ENCODE results near the gene OVOL3. TPM values are rescaled to one million over a fixed set of nuclear protein-coding genes. Genes with fewer than 3 reads are reported as not detected.
A peak's percentile ranks its signal among the peaks of the same experiment; 100 is the strongest.

OVOL3 gene
- total RNA-seq, 1 donor from 2014 or later: not detected

- no peak for DNase-seq
- TF ChIP-seq CTCF (IDR thresholded peaks at IDR 0.05; ENCODE audit: partially characterized antibody, unreplicated experiment): no peak
- Mint-ChIP-seq H3K27ac (ENCODE audit: unreplicated experiment) (no peak overlapping the region), H3K36me3 (ENCODE audit: unreplicated experiment) (peaks cover 5% of the 10 kb centered on the region), H3K4me1 (ENCODE audit: low read depth, unreplicated experiment) (peaks cover 3% of the 10 kb centered on the region), H3K9me3 (ENCODE audit: unreplicated experiment) (no peaks in the 10 kb centered on the region), H3K4me3 (ENCODE audit: unreplicated experiment) (no peak overlapping the region), H3K27me3 (ENCODE audit: unreplicated experiment) (peaks cover 2% of the 10 kb centered on the region)
These were observed 28.0 kb upstream of the OVOL3 start for GRCh38 chr19:36082916-36083315.

GRCh38 chr19:36084231-36085009 lies 26.5 kb upstream of the OVOL3 start:
- no peak for TF ChIP-seq CTCF (IDR thresholded peaks at IDR 0.05; ENCODE audit: partially characterized antibody, unreplicated experiment)
- Mint-ChIP-seq H3K9me3 (ENCODE audit: unreplicated experiment) (no peaks in the 10 kb centered on the region), H3K4me3 (ENCODE audit: unreplicated experiment) (no peak overlapping the region), H3K27ac (ENCODE audit: unreplicated experiment) (no peak overlapping the region), H3K4me1 (ENCODE audit: low read depth, unreplicated experiment) (peaks cover 3% of the 10 kb centered on the region), H3K27me3 (ENCODE audit: unreplicated experiment) (peaks cover 2% of the 10 kb centered on the region), H3K36me3 (ENCODE audit: unreplicated experiment) (peaks cover 5% of the 10 kb centered on the region)
- DNase-seq: no peak

GRCh38 chr19:36086326-36086725 lies 24.6 kb upstream of the OVOL3 start:
- TF ChIP-seq CTCF (IDR thresholded peaks at IDR 0.05; ENCODE audit: partially characterized antibody, unreplicated experiment): no peak
- no peak overlapping the region for H3K27ac Mint-ChIP-seq (ENCODE audit: unreplicated experiment)
- peaks cover 2% of the 10 kb centered on the region for H3K27me3 Mint-ChIP-seq (ENCODE audit: unreplicated experiment)
- no peak for DNase-seq
- no peak overlapping the region for H3K4me3 Mint-ChIP-seq (ENCODE audit: unreplicated experiment)
- peaks cover 6% of the 10 kb centered on the region for H3K4me1 Mint-ChIP-seq (ENCODE audit: low read depth, unreplicated experiment)
- H3K36me3 Mint-ChIP-seq (ENCODE audit: unreplicated experiment): peaks cover 5% of the 10 kb centered on the region
- no peaks in the 10 kb centered on the region for H3K9me3 Mint-ChIP-seq (ENCODE audit: unreplicated experiment)

- Mint-ChIP-seq H3K4me3 (ENCODE audit: unreplicated experiment) (no peak overlapping the region), H3K9me3 (ENCODE audit: unreplicated experiment) (no peaks in the 10 kb centered on the region), H3K27ac (ENCODE audit: unreplicated experiment) (no peak overlapping the region), H3K27me3 (ENCODE audit: unreplicated experiment) (no peaks in the 10 kb centered on the region), H3K4me1 (ENCODE audit: low read depth, unreplicated experiment) (peaks cover 3% of the 10 kb centered on the region), H3K36me3 (ENCODE audit: unreplicated experiment) (no peaks in the 10 kb centered on the region)
- DNase-seq: no peak
- TF ChIP-seq CTCF (IDR thresholded peaks at IDR 0.05; ENCODE audit: partially characterized antibody, unreplicated experiment): no peak
These were observed 21.1 kb upstream of the OVOL3 start for GRCh38 chr19:36089847-36090246.

- Mint-ChIP-seq H3K27me3 (ENCODE audit: unreplicated experiment) (no peaks in the 10 kb centered on the region), H3K36me3 (ENCODE audit: unreplicated experiment) (no peaks in the 10 kb centered on the region), H3K4me3 (ENCODE audit: unreplicated experiment) (no peak overlapping the region), H3K27ac (ENCODE audit: unreplicated experiment) (peak overlapping the region; percentile 38), H3K9me3 (ENCODE audit: unreplicated experiment) (no peaks in the 10 kb centered on the region), H3K4me1 (ENCODE audit: low read depth, unreplicated experiment) (peaks cover 3% of the 10 kb centered on the region)
- no peak for TF ChIP-seq CTCF (IDR thresholded peaks at IDR 0.05; ENCODE audit: partially characterized antibody, unreplicated experiment)
- DNase-seq: peak; percentile 35
These were observed 19.8 kb upstream of the OVOL3 start for GRCh38 chr19:36090910-36091695.

All from glutamatergic neuron (in vitro differentiated cells).